GM19238 (cell line): Measurements from ENCODE around the gene ANKRD30A.
"Not testable (repeated sequence)": the region's sequence is repeated elsewhere in the genome, so short reads cannot be mapped to it uniquely, and the experiment has no call there.

Source experiments
- DNase-seq: peaks from one replicate; pipeline ENCODE4 v3.0.0; 2011; ENCODE audit warnings: low spot score; ENCODE audit not compliant: insufficient read length

ANKRD30A gene, protein sequence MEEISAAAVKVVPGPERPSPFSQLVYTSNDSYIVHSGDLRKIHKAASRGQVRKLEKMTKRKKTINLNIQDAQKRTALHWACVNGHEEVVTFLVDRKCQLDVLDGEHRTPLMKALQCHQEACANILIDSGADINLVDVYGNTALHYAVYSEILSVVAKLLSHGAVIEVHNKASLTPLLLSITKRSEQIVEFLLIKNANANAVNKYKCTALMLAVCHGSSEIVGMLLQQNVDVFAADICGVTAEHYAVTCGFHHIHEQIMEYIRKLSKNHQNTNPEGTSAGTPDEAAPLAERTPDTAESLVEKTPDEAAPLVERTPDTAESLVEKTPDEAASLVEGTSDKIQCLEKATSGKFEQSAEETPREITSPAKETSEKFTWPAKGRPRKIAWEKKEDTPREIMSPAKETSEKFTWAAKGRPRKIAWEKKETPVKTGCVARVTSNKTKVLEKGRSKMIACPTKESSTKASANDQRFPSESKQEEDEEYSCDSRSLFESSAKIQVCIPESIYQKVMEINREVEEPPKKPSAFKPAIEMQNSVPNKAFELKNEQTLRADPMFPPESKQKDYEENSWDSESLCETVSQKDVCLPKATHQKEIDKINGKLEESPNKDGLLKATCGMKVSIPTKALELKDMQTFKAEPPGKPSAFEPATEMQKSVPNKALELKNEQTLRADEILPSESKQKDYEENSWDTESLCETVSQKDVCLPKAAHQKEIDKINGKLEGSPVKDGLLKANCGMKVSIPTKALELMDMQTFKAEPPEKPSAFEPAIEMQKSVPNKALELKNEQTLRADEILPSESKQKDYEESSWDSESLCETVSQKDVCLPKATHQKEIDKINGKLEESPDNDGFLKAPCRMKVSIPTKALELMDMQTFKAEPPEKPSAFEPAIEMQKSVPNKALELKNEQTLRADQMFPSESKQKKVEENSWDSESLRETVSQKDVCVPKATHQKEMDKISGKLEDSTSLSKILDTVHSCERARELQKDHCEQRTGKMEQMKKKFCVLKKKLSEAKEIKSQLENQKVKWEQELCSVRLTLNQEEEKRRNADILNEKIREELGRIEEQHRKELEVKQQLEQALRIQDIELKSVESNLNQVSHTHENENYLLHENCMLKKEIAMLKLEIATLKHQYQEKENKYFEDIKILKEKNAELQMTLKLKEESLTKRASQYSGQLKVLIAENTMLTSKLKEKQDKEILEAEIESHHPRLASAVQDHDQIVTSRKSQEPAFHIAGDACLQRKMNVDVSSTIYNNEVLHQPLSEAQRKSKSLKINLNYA (N-terminal part only)

DNA sequence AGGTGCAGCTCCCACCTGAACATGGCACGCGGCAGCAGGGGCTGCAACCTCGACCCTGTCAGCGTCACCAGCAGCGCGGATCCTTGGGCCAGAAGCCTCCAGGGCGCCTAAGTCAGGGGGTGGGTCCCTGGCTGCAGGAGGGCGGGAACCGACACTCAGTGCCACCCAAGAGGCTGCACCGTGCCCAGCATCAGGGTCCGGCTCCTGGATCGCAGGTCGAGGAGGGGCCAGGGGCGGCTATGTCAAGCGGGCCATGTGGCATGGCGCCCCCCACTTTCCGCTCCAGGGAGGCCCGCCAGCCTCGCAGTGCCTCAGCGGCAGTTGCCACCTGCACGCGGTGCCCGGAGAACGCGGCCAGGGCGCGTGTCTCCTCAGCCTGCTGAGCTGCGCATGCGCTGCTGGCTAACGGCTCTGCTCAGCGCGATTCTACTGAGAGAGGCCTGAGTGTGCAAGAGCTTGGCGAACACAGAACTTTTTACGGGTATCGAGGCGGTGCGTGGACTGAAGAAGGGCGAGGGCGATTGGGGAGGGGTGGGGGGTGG lies at the start of gene ANKRD30A:
TSS of gene ANKRD30A (plus strand) at position 408 of the 542 bp plus-strand sequence. CDS start 190 bp downstream, outside the sequence.
- DNase-seq = no peak

DNA sequence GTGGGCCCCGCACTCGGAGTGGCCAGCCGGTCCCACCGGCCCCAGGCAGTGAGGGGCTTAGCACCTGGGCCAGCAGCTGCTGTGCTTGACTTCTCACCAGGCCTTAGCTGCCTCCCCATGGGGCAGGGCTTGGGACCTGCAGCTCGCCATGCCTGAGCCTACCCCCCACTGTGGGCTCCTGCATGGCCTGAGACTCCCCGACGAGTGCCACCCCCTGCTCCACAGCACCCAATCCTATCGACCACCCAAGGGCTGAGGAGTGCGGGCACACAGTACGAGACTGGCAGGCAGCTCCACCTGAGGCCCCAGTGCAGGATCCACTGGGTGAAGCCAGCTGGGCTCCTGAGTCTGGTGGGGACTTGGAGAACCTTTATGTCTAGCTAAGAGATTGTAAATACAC lies 49.3 kb upstream of the ANKRD30A start:
- not testable (repeated sequence) for DNase-seq

DNA sequence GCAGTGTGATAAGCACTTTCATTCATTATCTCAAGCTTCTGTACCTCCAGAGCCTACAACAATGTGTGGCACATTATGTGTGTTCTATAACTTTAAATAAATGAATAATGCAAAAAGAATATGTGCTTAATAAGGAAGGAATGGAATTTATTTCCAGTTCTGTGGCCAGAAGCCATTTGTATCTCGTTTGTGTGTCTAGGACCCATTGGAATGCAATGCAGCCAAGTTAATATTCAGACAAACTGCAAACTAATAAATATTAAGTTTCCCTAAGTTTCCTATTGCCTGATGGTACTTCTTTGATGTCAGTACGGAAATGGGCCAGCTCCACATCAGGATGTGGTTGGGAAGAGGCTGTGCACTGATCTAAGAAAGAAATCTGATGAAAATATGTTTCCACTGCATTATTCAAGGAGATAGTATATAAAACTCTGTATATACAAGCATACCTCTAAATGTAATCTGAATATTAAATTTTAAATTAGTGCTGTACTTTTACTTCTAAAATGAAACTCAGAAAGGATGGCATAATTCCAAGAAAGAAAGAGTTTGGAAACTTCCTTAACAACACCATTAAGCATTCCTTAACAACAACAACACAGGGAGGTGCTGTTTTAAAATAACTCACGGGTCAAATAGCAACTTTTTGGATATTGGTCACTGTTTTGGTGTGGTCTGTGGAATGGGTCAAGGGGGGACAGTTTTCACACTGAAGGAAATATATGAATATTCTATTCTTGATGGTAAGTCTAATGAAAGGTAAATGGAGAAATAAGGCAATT lies 29.4 kb upstream of the ANKRD30A start:
- no peak for DNase-seq

DNA sequence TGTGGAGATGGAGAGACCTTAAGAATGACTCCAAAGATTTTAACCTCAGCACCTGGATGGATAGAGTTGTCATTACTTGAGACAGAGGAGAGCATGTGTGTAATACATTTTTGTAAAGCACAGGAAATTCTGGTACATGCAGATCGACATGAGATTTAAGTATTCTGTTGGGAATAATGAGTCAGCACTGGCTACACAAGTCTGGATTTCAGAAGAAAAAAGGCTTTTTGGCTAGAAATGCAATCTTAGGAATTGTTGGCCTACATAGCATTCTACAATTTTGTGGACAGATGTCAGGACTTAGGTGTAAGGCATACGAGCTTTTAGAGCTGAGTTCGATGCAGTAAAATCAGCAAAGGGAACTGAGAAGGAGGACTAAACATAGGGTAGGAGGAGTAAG lies 24.1 kb upstream of the ANKRD30A start:
- DNase-seq = no peak

DNA sequence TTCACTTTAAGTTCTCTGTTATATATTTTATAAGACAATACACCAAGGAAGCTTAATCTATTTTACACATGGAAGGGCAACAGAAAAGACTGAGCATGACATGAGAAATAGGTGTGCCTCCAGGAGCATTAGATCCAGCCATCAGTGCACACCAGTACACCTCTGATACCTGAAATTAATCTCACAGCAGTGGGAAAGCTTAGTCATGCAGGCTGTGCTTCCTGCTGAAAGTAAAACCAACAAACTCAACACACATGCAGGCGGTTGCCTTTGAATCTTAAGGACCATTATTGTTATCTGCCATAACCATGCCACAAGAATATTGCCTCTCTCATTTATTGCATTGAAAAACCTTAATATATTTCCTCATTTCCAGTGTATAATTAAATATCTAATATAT lies 16.4 kb upstream of the ANKRD30A start:
- no peak for DNase-seq

DNA sequence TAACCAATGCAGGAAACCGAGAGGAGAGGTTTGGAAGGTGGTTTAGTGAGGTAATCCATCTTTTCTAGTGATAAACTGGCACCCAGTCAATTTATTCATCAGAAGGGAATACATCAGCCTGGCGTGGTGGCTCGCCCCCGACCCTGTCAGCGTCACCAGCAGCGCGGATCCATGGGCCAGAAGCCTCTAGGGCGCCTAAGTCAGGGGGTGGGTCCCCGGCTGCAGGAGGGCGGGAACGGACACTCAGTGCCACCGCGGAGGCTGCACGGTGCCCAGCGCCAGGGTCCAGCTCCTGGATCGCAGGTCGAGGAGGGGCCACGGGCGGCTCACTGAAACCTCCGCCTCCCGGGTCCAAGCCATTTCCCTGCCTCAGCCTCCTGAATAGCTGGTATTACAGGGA lies 866 bp upstream of the ANKRD30A start:
- no peak for DNase-seq

DNA sequence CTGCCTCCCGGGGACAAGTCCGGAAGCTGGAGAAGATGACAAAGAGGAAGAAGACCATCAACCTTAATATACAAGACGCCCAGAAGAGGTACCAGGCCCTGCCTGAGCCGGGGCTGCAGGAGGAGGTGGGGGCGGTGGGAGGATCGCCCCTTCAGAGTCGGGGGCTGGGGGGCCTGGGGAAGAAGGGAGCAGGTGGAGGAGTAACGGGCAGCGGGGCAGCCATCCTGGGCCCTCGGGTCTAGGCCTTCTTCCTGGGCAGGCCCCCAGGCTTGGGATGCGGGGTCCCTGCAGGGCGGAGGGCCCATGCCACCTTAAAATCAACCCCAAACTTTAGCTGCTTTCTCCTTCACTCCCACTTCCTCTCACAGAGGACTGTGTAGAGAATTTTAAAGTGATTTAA lies 523 bp downstream of the ANKRD30A start:
- DNase-seq = no peak

DNA sequence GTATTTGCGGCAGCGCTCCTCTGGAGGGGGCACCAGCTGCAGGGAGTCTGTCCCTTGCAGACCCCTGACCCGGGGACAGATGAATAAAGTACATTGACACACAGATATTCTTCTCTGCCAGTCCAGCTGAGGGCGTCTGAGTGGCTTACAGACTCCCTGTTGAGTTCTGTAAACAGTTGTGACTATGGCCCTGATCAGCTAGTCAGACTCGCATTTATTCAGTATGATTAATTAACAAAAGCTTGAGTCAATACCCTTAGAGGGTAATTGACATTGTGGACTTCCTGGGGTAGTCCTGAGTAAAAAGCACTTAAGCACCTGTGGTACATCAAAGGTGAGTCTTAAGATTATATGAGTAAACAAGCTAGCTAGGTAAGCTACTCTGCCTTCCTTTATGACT lies 21.0 kb downstream of the ANKRD30A start:
- no peak for DNase-seq

DNA sequence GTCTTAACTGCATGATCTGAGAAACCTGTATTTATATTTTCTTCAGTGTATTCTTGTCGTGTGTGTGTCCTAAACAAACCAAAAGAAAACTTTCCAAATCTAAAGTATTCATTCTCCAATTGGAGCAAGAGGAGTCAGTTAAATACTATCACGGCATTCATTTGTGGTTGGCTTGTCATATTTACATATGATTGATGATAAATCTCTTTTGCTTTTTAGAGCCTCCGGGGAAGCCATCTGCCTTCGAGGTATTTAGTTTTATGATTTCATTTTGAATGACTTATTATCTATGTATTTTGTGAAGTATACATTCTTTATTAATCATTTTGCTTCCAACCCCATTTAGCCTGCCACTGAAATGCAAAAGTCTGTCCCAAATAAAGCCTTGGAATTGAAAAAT lies 37.0 kb downstream of the ANKRD30A start:
- DNase-seq = not testable (repeated sequence)

DNA sequence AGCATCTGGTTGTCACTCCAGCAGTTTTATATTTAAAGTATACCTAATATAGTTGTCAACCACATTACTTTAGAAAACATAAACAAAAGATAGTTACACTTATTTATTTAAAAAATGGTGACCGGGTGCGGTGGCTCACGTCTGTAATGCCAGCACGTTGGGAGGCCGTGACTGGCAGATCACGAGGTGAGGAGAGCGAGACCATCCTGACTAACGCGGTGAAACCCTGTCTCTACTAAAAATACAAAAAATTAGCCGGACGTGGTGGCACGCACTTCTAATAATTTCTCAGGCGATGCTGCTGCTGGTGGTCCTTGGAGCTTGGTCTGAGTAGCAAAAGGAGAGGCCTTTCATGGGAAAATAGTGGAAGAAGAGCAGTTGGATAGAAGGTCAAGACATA lies 46.5 kb downstream of the ANKRD30A start:
- DNase-seq = not testable (repeated sequence)

DNA sequence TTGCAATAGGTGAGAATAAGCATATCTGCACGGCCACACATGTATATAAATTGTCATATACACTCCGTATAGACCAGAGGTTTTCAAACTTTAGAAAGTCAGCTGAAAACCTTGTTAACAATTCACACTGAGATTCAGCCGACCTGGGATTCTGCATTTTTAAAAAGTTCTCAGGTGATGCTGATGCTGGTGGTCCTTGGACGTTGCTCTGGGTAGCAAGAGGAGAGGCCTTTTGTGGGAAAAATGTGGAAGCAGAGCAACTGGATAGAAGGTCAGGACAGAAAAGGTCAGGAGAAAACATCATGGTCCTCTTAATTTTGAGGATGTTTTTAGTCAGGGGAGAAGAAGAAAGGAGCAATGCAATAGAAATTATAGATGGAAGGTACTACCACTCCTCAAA lies 52.9 kb downstream of the ANKRD30A start:
- DNase-seq = not testable (repeated sequence)

DNA sequence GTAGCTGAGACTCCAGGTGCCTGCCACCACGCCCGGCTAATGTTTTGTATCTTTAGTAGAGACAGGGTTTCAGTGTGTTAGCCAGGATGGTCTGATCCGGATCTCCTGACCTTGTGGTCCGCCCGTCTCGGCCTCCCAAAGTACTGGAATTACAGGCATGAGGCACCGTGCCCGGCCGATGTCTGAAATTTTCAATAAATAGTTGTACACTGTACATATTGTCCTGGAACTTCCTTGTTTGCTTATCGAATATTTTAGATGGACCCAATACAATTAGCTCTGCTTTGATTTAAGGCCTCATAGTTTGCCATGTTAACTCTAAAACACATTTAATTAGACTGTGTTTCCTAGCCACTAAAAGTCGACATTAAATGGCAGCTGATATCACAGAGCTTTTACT lies 57.3 kb downstream of the ANKRD30A start:
- DNase-seq = not testable (repeated sequence)

DNA sequence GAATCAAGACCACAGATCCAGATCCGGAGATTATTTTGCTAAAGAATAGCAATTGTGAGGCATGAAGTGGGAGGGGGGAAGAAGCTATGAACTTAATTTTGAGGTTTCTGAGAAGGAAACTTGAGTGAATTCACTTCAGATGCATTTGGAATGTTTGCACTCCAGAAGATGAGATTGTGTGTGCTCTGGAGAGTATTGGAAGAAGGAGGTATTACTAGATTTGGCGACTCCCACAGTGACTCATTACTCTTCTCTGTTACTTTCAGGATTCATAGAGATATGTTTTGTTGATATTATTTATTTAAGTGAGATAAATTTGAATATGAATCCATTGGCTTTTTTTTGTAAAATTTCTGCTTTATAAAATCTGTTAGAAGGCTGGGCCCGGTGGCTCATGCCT lies 80.7 kb downstream of the ANKRD30A start:
- DNase-seq = no peak

DNA sequence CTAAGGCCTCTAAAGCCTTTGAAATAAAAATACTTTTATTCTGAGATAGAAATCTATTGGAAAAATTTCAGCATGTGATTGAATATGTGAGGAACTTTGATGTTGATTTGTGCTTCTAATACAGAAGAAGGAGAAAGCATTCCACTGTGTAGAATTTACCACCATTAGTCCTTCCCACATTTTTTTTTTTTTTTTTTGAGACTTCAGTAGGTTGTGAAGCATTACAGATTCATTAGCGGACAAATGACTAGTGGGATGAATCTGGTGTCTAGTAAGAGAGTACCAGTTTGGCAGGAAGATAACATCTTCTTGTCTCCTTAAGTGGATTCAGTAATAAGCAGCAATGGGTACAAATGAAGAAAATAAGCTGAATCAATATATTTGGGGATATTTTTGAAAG lies 95.5 kb downstream of the ANKRD30A start:
- DNase-seq = no peak

DNA sequence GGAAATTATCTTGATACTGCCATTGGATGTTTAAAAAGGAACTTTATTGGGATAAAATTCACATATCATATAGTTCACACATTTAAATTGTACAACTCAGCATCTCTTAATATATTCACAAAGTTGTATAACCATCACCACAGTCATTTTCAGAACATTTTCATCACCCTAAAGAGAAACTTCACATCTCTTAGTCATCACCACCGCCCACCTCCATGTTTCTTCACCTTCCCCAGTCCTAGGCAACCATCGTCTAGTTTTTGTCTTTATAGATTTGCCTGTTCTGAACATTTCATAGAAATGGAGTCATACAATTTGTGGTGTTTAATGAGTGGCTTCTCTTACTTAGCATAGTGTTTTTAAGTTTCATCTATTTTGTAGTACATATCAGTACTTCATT lies 96.6 kb downstream of the ANKRD30A start:
- DNase-seq = no peak

DNA sequence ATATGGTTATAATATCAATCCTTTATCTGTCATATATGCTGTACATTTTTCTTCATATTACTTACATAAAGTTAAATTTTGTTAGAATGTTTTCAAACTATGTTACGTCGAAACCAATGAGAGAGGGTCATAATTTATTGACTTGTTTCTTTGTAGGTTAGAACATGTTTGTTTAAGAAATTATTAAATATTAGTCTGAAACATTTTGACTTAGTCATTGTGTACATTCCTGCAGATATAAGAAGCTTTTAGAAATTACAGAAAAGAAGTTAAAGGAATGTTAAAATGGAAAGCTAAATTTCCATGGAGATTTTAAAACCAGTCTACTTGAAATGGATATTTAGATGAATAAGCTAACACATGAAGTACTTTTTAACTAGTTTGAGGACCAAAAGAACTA lies 99.8 kb downstream of the ANKRD30A start:
- no peak for DNase-seq

DNA sequence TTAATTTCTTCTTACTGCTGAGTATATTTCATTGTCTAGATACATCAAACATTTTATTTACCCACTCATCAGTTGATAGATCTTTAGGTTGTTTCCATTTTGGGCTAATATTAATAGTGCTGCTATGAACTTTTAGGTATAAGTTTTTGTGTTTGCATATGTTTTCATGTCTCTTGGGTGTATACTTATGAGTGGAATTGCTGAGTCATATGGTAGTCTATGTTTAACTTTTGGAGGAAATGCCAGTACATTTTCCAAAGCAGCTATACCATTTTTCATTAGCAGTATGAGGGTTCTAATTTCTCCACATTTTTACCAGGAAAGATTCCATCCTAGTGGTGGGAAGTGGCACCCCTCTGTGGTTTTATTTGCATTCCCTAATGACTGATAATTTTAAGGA lies 101.1 kb downstream of the ANKRD30A start:
- no peak for DNase-seq

DNA sequence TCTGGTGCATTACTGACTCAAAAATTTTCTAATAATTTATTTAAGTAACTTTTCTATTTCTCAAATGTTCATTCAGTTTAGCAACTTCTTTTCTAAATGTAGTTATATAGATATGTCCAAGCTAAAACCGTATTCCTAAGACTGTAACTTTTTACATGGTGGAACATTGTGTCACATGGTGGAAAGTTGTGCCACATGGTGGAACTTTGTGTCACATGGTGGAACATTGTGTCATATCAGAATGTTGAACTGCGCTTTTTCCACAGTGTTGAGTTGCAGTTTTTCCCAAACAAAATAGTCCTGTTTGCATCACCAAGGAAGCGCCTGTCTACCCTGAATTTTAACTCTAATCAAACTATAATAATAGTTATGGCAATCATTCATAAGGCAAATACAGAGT lies 109.3 kb downstream of the ANKRD30A start:
- no peak for DNase-seq

DNA sequence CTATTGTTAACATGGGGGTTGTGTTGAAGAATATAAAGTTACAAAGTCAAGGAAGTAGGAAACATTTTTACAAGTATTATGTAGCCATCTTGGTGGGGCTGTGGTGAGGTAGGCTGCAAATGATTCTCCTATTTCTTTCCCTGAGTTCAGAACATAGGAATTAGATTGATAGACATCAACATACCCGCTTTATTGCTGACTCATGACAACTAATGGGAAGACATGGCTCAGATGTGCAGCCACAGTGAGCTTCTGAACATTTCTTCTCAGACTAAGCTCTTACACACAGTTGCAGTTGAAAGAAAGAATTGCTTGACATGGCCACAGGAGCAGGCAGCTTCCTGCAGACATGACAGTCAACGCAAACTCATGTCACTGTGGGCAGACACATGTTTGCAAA lies 110.7 kb downstream of the ANKRD30A start:
- DNase-seq = no peak

DNA sequence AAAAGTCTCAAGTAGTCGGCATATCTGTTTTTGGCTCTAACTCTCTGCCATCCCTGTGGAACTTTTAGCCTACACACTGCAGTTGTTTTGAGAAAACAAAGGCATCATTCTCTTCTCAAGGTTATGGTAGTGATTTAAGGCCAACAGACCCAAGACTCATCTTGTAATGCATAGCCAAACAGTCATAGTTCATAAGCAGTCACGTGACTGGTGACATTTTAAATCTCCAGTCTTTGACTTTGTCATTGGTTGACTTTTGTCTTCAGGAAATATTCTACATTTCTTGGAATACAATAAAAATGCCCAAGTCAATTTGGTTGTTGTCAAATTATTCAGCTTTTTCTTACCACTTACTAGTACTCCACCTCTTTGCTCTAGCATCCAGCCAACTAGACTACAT lies 114.8 kb downstream of the ANKRD30A start:
- DNase-seq = no peak

DNA sequence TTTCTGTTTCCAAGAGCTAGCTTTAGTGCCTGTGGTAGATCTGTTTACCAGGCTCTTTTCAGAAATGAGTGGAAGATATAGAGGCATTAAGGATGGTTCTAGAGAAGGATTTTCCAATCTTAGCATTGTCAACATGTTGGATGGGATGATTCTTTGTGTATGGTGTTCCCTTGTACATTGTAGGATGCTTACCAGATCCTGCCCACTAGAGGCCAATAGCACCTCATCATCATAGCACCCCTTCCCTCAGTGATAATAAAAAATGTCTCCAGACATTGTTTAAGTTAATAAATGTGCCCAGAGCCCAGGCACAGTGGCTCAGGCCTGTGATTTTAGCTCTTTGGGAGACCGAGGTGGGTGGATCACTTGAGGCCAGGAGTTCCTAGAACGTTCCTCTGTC lies 121.2 kb downstream of the ANKRD30A start:
- no peak for DNase-seq
